Measurements from ENCODE around the gene GSE1. TPM values are rescaled to one million over a fixed set of nuclear protein-coding genes. Genes with fewer than 3 reads are reported as not detected.
A peak's percentile ranks its signal among the peaks of the same experiment; 100 is the strongest.

The GSE1 gene
- total and polyA plus RNA-seq, 9 of the 15 experiments (the other 6 are each of a cell fraction or from before 2014, with no cell fraction given), result 12.2 to 244 (median 57.9) TPM

- TF ChIP-seq ZNF354B (CRISPR knock-in tag; IDR thresholded peaks at IDR 0.05) (no peak), MIER1 (IDR thresholded peaks at IDR 0.05; ENCODE audit: low read depth) (no peak), ZNF561 (CRISPR knock-in tag; conservative IDR thresholded peaks at IDR 0.05) (no peak), ZNF347 (CRISPR knock-in tag; IDR thresholded peaks at IDR 0.05; ENCODE audit: low read depth) (no peak), NR2C1 (IDR thresholded peaks at IDR 0.05) (no peak), NR2C1 (tag; IDR thresholded peaks at IDR 0.05) (no peak), ADNP (tag; IDR thresholded peaks at IDR 0.05) (peak; percentile 62), RBM22 (IDR thresholded peaks at IDR 0.05; ENCODE audit: low read depth, low read length, poor library complexity, severe bottlenecking) (no peak), RBM25 (IDR thresholded peaks at IDR 0.05; ENCODE audit: low read depth, low read length, severe bottlenecking) (peak; percentile 94), ETV5 (CRISPR knock-in tag; IDR thresholded peaks at IDR 0.05; ENCODE audit: low read depth) (no peak), U2AF2 (optimal IDR thresholded peaks at IDR 0.05; ENCODE audit: low read depth, low read length) (no peak), ZNF668 (CRISPR knock-in tag; IDR thresholded peaks at IDR 0.05) (no peak), BRD9 (IDR thresholded peaks at IDR 0.05; ENCODE audit: low read depth, partially characterized antibody) (peak; percentile 85), ETV1 (tag; conservative IDR thresholded peaks at IDR 0.05; ENCODE audit: low read depth) (0 out of 2 replicates have a peak, but pooled peaks have one; percentile 37), ZNF589 (CRISPR knock-in tag; IDR thresholded peaks at IDR 0.05; ENCODE audit: low read depth) (no peak), CHD4 (IDR thresholded peaks at IDR 0.05; ENCODE audit: insufficient read depth, insufficient replicate concordance, low read depth, low read length, poor library complexity, severe bottlenecking) (peak; percentile 37), SIRT6 (IDR thresholded peaks at IDR 0.05; ENCODE audit: low read depth, low read length) (no peak), KDM5B (IDR thresholded peaks at IDR 0.05; ENCODE audit: insufficient replicate concordance, low read depth, low read length) (no peak)
- TF ChIP-seq, protein P1, sequence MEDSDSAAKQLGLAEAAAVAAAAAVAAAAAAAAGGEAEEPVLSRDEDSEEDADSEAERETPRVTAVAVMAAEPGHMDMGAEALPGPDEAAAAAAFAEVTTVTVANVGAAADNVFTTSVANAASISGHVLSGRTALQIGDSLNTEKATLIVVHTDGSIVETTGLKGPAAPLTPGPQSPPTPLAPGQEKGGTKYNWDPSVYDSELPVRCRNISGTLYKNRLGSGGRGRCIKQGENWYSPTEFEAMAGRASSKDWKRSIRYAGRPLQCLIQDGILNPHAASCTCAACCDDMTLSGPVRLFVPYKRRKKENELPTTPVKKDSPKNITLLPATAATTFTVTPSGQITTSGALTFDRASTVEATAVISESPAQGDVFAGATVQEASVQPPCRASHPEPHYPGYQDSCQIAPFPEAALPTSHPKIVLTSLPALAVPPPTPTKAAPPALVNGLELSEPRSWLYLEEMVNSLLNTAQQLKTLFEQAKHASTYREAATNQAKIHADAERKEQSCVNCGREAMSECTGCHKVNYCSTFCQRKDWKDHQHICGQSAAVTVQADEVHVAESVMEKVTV (CRISPR knock-in tag; IDR thresholded peaks at IDR 0.05), result no peak
- TF ChIP-seq, protein P2, sequence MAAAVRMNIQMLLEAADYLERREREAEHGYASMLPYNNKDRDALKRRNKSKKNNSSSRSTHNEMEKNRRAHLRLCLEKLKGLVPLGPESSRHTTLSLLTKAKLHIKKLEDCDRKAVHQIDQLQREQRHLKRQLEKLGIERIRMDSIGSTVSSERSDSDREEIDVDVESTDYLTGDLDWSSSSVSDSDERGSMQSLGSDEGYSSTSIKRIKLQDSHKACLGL (CRISPR knock-in tag; IDR thresholded peaks at IDR 0.05; ENCODE audit: borderline replicate concordance, poor library complexity, severe bottlenecking), result no peak
Measured at GRCh38 chr16:85585711-85586110, 27.4 kb upstream of the GSE1 start (continued).
